HG03469 (cell line): Measurements from ENCODE around the gene ROBO3.

Experiments
- ATAC-seq: cut with Tn5 transposase; IDR thresholded peaks from one replicate; pipeline ENCODE4 v1.9.1; 2021; ENCODE audit warnings: mild to moderate bottlenecking, moderate library complexity, moderate number of reproducible peaks; ENCODE audit not compliant: unreplicated experiment

The ROBO3 gene

GRCh38 chr11:124874571-124875255 is 9.5 kb downstream of the ROBO3 start:
- no peak for ATAC-seq

GRCh38 chr11:124875401-124875800 is 10.2 kb downstream of the ROBO3 start:
- no peak for ATAC-seq

- ATAC-seq: peak; percentile 86
Measured at GRCh38 chr11:124875943-124876817, 10.9 kb downstream of the ROBO3 start.

- no peak for ATAC-seq
Measured at GRCh38 chr11:124876818-124877630, 11.8 kb downstream of the ROBO3 start.

GRCh38 chr11:124877631-124877909 is 12.3 kb downstream of the ROBO3 start:
- ATAC-seq: no peak

- no peak for ATAC-seq
Measured at GRCh38 chr11:124877910-124878758, 12.9 kb downstream of the ROBO3 start.

GRCh38 chr11:124878759-124879492 is 13.7 kb downstream of the ROBO3 start:
- no peak for ATAC-seq

- ATAC-seq: no peak
Measured at GRCh38 chr11:124879493-124880289, 14.5 kb downstream of the ROBO3 start.

- no peak for ATAC-seq
Measured at GRCh38 chr11:124880290-124880611, 15.0 kb downstream of the ROBO3 start.

GRCh38 chr11:124880958-124881357 is 15.7 kb downstream of the ROBO3 start:
- ATAC-seq: no peak

- no peak for ATAC-seq
Measured at GRCh38 chr11:124882339-124883071, 17.3 kb downstream of the ROBO3 start.

GRCh38 chr11:124884340-124884739 is 19.1 kb downstream of the ROBO3 start:
- ATAC-seq: no peak

GRCh38 chr11:124884869-124885479 is 19.7 kb downstream of the ROBO3 start:
- no peak for ATAC-seq

- no peak for ATAC-seq
Measured at GRCh38 chr11:124886476-124886875, 21.2 kb downstream of the ROBO3 start.

GRCh38 chr11:124886978-124887666 is 21.9 kb downstream of the ROBO3 start:
- ATAC-seq: no peak

- no peak for ATAC-seq
Measured at GRCh38 chr11:124887667-124888013, 22.4 kb downstream of the ROBO3 start.

GRCh38 chr11:124889191-124890091 is 24.2 kb downstream of the ROBO3 start:
- ATAC-seq: no peak
